HG02943 (cell line): ENCODE data around the gene C10orf105.

ENCODE experiments used
- ATAC-seq: cut with Tn5 transposase; IDR thresholded peaks from one replicate; pipeline ENCODE4 v1.9.1; 2021; ENCODE audit warnings: mild to moderate bottlenecking, low read depth, moderate library complexity; ENCODE audit not compliant: unreplicated experiment

Gene C10orf105

GRCh38 chr10:71719042-71719441 lies 536 bp downstream of the C10orf105 start:
- no peak for ATAC-seq

GRCh38 chr10:71718165-71718698 lies 1.3 kb downstream of the C10orf105 start:
- ATAC-seq: no peak

- ATAC-seq: no peak
Observed at GRCh38 chr10:71717551-71717951, 2.0 kb downstream of the C10orf105 start.

DNA sequence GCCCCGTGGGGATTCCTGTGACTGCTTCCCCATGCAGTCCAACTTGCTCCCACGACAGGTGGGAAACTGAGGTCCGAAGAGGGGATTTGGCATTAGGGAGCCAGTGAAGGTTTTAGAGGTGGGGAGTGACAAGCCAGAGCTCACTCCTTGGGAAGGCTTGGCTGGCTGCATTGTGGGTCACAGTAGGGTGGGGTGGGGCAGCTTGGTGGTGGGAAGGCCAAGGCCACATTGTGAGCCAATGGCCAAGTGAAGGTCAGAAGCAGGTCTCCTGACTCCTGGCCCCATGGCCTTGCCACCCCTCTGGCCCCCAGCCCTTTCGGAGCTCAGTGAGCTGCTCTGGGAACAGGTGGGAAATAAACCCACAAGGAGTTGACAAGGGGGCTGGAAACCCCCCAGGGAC lies 2.5 kb downstream of the C10orf105 start:
- ATAC-seq: no peak

GRCh38 chr10:71716426-71716825 lies 3.2 kb downstream of the C10orf105 start:
- no peak for ATAC-seq

GRCh38 chr10:71715860-71716259 lies 3.7 kb downstream of the C10orf105 start:
- ATAC-seq: no peak

DNA sequence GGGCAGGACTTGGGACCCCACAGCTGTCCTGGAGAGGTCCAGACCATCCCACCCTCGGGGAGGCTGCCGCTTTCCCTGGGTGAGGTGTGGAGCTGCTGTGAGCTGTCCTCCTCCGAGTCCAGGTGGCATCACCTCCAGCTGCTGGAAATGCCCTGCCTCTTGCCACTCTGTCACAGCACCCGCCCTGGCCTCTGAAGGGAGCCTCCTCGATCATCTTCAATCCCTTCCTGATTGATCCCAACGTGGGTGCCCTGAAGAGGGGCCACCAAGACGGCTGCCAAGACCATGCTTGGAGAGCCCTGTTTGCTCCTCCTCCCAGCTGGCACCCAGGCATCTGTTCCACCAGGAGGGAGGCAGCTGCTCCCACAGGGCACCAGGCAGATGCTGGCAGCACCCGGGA lies 4.6 kb downstream of the C10orf105 start:
- ATAC-seq: no peak

GRCh38 chr10:71714592-71714991 lies 5.0 kb downstream of the C10orf105 start:
- ATAC-seq: no peak

- ATAC-seq: no peak
Observed at GRCh38 chr10:71714031-71714410, 5.6 kb downstream of the C10orf105 start.

DNA sequence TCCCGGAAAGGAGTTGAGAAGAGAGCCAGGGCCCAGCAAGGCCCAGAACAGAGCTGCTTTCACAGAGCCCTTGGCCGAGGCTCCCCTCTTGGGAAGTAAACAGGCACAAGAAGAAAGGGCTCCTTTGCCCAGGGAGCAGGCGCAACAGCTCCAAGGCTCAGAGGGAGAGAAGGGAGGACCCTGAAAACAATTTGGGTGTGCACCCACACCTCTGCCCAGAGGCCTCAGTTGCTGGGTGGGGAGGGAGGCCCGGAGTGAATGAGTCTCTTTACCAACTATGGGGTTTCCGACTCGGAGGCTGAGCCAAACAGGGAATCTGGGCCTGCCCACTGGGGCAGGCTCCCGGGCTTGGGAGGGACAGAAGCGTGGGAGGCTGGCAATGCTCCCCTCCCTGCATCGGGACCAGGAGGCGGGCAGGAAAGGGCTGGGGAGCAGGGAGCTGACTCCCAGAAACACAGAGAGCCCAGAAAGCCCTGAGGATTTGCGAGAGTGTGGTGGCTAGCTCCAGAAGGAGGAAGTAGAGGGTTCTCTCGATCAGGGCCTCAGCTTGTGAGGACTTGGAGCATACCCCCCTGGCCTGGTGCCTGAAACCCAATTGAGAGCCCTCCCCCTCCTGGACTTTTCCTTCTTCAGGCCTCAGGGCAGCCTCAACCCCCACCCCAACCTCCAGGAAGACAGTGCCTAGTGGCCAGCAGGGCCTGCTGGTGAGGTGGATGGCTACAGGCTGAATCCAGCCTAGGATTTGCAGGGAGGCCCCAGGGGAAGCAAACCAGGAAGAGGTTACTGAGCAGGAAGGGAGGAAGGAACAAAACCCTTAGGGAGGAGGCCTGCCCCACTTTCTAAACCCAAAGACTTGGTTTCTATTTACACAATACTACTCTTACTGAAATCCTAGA lies 6.2 kb downstream of the C10orf105 start:
- no peak for ATAC-seq

GRCh38 chr10:71712572-71713134 lies 6.9 kb downstream of the C10orf105 start:
- no peak for ATAC-seq

GRCh38 chr10:71712170-71712569 lies 7.4 kb downstream of the C10orf105 start:
- ATAC-seq: no peak

DNA sequence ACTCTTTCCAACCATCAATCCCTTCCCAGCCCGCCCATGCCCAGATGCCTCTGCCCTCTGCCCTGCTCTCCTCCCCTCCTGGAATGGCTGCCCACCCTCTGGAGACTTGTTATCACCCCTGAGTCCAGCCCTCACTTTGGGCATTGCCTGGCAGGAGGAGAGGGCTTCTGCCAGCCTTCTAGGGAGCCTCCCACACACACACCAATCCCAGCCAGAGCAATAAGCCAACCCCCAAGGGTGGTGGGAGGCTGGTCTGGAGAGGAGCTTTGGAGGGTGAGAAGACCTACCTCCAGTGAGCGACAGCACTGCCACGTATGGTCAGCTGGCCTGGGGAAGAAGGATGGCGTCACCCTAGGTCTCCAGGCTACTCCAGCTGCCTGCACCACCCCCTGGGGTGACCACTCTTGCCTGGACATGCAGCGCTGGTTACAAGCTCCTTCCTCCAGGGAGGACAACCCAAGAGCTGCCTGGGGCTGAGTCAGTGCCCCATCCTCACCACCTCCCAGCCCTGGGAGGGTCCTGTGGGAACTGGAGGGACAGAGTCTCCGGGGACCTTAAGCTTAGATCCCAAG lies 8.4 kb downstream of the C10orf105 start:
- no peak for ATAC-seq

DNA sequence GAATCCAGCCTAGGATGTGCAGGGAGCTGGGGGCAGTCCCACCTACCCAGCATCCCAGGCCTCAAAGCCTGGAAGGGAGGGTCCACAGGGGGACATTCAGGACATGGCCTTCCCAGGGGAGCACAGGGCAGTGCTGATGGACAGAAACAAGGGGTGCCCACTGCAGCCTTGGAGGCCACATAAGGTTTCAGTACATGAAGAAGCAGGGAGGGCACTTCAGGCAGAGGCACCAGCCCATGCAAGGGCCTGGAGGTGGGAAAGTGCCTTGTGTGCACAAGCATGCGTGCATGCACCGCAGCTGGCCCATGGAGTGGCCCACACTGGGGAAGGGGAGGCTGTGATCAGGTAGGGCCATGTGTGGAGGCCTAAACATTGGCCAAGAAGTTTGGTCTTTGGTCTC lies 9.1 kb downstream of the C10orf105 start:
- ATAC-seq: no peak

GRCh38 chr10:71708897-71709882 lies 10.4 kb downstream of the C10orf105 start:
- ATAC-seq: no peak

- ATAC-seq: no peak
Observed at GRCh38 chr10:71708301-71708703, 11.3 kb downstream of the C10orf105 start.

DNA sequence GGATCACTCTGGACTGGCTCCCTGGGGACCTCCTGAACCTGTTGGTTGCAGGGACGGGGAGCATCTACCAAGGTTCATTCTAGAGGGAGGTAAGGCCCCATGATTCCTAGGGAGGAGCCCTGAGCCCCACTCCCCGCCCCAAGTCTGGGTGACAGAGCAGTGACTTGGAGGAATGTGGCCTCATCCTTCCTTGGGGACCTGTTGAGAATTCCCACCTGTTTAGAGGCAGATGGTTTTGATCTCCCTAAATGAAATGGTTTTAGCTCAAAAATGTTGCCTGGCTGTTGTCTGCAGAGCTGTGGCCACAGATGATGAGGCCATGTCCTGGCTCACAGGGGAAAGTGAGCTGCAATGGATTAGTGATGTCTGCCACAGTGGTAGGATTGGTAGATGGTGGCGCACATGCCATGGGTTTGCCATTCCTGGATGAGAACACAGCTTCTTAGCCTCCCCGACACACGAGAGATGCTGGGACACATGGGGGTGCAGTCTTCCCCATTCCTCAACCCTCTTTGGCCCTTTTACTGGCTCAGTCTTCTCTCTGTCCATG lies 12.3 kb downstream of the C10orf105 start:
- ATAC-seq: no peak

DNA sequence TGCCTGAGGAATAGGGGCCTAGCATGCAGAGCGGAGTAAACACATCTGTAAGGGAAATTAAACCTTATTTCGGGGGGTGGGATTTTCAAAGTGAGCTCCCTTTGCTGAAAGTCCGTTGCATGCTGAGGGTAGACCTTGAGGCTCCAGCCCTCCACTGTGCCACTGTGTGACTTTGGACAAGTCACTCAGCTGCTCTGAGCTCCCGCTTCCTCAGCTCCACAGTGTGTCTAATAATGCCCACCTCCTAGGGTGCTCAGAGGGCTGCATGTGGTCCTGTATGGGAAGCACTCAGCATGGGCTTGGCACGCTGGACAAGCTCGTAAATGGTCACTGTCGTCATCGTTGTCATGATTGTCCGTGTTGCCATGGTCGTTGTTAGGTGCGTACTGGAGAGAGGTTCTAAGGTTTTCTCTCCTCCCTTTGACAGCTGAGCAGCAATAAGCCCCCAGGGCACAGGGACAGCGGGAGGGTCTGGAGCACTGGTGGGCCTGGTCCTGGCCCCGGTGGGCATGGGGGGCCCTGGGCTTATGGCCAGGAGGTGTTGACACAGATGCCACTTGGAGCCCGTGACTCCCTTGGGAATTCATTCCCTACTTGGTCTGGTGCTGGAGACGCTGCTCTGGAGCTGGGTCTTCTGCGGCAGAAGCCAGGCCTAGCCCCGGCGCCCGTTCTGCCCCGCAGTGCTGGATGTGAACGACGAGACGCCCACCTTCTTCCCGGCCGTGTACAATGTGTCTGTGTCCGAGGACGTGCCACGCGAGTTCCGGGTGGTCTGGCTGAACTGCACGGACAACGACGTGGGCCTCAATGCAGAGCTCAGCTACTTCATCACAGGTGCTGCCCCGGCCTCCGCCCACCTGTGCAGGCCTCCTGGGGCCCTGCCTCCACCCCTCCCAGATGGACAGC lies 13.1 kb downstream of the C10orf105 start:
- ATAC-seq: no peak

DNA sequence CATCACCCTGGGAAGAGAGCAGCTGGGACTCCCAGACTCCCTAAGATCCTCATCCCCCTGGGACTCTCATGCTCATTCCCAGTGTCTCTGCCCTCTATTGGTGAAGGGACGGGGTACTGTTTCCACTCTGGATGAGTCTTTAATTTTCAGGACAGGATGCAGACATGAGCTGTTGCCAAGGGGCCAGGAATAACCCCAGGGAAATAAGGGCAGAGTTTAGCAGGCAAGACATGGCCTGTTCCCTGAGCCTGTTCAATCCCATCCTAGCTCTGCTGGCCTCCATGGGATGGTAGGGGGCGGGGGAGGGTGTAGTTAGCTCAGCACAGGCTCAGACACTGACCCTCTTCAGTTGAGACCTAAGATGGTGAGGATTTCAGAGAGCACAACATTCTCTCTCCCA lies 14.0 kb downstream of the C10orf105 start:
- no peak for ATAC-seq
